ENCODE results near the gene RFXAP. TPM values are rescaled to one million over a fixed set of nuclear protein-coding genes. Genes with fewer than 3 reads are reported as not detected.

RFXAP gene
- total RNA-seq, 1 experiment from 2014 or later = 8.7 TPM

DNA sequence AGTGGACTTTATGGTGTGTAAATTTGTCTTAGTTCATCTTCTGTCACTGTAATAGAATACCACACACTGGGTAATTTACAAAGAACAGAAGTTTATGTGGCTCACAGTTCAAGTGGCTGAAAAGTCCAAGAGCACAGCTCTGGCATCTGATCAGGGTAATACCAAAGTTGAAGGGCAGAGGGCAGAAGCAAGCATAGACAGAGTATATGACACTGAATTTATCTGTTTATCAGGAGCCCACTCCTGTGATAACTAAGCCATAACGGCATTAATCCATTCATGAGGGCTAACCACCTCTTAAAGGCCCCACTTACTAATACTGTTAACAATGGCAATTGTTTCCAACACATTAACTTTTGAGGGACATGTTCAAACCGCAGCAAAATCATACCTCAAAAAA lies 4.0 kb upstream of the RFXAP start:
- H3K27ac ChIP-seq (ENCODE audit: insufficient read length, low read depth, low read length) = no peak overlapping the region
- H3K79me1 ChIP-seq (ENCODE audit: insufficient read depth, low read depth, low read length, poor library complexity, severe bottlenecking) = no peaks in the 10 kb centered on the region
- H3K23me2 ChIP-seq (ENCODE audit: insufficient read length, low read depth, low read length, poor library complexity, severe bottlenecking) = peaks cover 9% of the 10 kb centered on the region
- H2AFZ ChIP-seq (ENCODE audit: low read length) = no peak overlapping the region
- H3K79me2 ChIP-seq (ENCODE audit: insufficient read depth, low read length) = no peaks in the 10 kb centered on the region
- WGBS (ENCODE audit: extremely low coverage, insufficient read length, low lambda C conversion rate) = no CpG with 5 or more reads among the region's 2 CpGs
- Mint-ChIP-seq H3K9me3 (peaks cover 0 to 3% of the 10 kb centered on the region in 2 experiments; a peak in 2 of 5 replicates), H3K27ac (no peak overlapping the region), H3K27me3 (ENCODE audit: low read depth) (peaks cover 4% of the 10 kb centered on the region; the same call in 1 of the 2 replicates), H3K36me3 (ENCODE audit: insufficient read depth in 1 of 3, low read depth in 3 of 3) (no peaks in the 10 kb centered on the region; a peak in 2 of 7 replicates), H3K4me1 (peaks cover 27 to 39% of the 10 kb centered on the region in 2 experiments), H3K4me3 (no peak overlapping the region)
- H2BK15ac ChIP-seq (ENCODE audit: low read depth, low read length) = no peak overlapping the region
- no peak overlapping the region for H2BK20ac ChIP-seq (ENCODE audit: low read depth, low read length, poor library complexity, severe bottlenecking)
- H3K18ac ChIP-seq (ENCODE audit: insufficient read length, low read depth, low read length) = no peak overlapping the region
- TF ChIP-seq, protein P1, sequence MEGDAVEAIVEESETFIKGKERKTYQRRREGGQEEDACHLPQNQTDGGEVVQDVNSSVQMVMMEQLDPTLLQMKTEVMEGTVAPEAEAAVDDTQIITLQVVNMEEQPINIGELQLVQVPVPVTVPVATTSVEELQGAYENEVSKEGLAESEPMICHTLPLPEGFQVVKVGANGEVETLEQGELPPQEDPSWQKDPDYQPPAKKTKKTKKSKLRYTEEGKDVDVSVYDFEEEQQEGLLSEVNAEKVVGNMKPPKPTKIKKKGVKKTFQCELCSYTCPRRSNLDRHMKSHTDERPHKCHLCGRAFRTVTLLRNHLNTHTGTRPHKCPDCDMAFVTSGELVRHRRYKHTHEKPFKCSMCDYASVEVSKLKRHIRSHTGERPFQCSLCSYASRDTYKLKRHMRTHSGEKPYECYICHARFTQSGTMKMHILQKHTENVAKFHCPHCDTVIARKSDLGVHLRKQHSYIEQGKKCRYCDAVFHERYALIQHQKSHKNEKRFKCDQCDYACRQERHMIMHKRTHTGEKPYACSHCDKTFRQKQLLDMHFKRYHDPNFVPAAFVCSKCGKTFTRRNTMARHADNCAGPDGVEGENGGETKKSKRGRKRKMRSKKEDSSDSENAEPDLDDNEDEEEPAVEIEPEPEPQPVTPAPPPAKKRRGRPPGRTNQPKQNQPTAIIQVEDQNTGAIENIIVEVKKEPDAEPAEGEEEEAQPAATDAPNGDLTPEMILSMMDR (conservative IDR thresholded peaks at IDR 0.05) = peak; percentile 59
- H3K27me3 ChIP-seq (ENCODE audit: insufficient read depth, low read length) = no peaks in the 10 kb centered on the region
- H2BK12ac ChIP-seq (ENCODE audit: insufficient read length, low read depth, low read length) = no peak overlapping the region
- H3K23ac ChIP-seq (ENCODE audit: insufficient read length, low read depth, low read length) = no peak overlapping the region
- H3K4me2 ChIP-seq (ENCODE audit: insufficient read depth, insufficient read length, low read length) = no peak overlapping the region
- no peak overlapping the region for H3K56ac ChIP-seq (ENCODE audit: insufficient read length, low read depth, low read length)
- H3K4ac ChIP-seq (ENCODE audit: low read depth, low read length) = no peak overlapping the region
- no peak overlapping the region for H3T11ph ChIP-seq (ENCODE audit: low read length)
- H3K4me1 ChIP-seq (ENCODE audit: insufficient read depth, low read length) = no peaks in the 10 kb centered on the region; the same call in 1 of the 2 replicates
- no peak for DNase-seq
- H4K5ac ChIP-seq (ENCODE audit: insufficient read length, low read depth, low read length) = no peak overlapping the region
- no peak overlapping the region for H4K8ac ChIP-seq (replicated peaks; ENCODE audit: insufficient read length, low read depth, low read length)
- no peak overlapping the region for H3K9ac ChIP-seq (ENCODE audit: extremely low read depth, insufficient read length, low read length)
- H2BK5ac ChIP-seq (ENCODE audit: insufficient read length, low read length) = no peak overlapping the region
- H3K14ac ChIP-seq (ENCODE audit: insufficient read depth, low read length) = no peak overlapping the region
- no peak overlapping the region for H4K91ac ChIP-seq (ENCODE audit: insufficient read length, low read depth, low read length)
- no peaks in the 10 kb centered on the region for H4K20me1 ChIP-seq (ENCODE audit: control insufficient read depth, insufficient read depth, insufficient read length)
- no peak overlapping the region for H2BK120ac ChIP-seq (ENCODE audit: low read depth, low read length, poor library complexity, severe bottlenecking)
- no peak overlapping the region for H2AK5ac ChIP-seq (ENCODE audit: insufficient read length, low read length)
- no peaks in the 10 kb centered on the region for H3K9me3 ChIP-seq (ENCODE audit: control insufficient read depth, low read depth, low read length)

Measured in H9 (cell line).